NCI-H1436 treated with DMSO at 0.1 percent for 48 hours (cell line): Measurements from ENCODE around the gene REXO1.

Experiments
- DNase-seq: peaks from one replicate; lab custom pipeline; 2025; lab: John Stamatoyannopoulos, UW

Gene REXO1

GRCh38 chr19:1766800-1767352 is 81.4 kb downstream of the REXO1 start:
- DNase-seq, result no peak

GRCh38 chr19:1765904-1766799 is 82.1 kb downstream of the REXO1 start:
- no peak for DNase-seq
